GM19395 (cell line): ENCODE results near the gene CRMP1.

ENCODE experiments used
- ATAC-seq: cut with Tn5 transposase; IDR thresholded peaks from one replicate; pipeline ENCODE4 v1.9.1; 2021; ENCODE audit warnings: mild to moderate bottlenecking, moderate library complexity; ENCODE audit not compliant: unreplicated experiment

CRMP1 gene

GRCh38 chr4:5801696-5802095 lies 91.2 kb downstream of the CRMP1 start:
- no peak for ATAC-seq

GRCh38 chr4:5800496-5800895 lies 92.4 kb downstream of the CRMP1 start:
- no peak for ATAC-seq

- no peak for ATAC-seq
Measured at GRCh38 chr4:5799406-5799805, 93.5 kb downstream of the CRMP1 start.

GRCh38 chr4:5798946-5799345 lies 93.9 kb downstream of the CRMP1 start:
- no peak for ATAC-seq

GRCh38 chr4:5798462-5798861 lies 94.4 kb downstream of the CRMP1 start:
- no peak for ATAC-seq

DNA sequence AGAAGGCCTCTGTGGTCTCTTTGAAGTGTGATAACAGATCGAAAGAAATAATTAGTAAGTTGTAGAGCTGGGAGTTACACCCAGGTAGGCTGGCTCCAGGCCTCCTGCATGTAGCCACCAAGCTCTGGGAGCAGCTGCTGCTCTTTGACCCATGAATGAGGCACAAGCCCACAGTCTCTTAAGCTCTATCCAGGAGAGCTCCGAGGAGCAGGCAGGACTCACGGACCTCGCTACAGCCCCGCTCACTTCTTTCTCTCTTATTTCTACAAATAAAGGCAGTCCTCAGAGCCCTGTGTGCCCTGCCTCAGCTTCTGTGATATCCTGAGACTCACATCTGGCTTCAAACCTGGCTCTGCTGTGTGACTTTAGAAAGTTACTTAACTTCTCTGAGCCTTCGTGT lies 95.0 kb downstream of the CRMP1 start:
- no peak for ATAC-seq

GRCh38 chr4:5796976-5797375 lies 95.9 kb downstream of the CRMP1 start:
- no peak for ATAC-seq

DNA sequence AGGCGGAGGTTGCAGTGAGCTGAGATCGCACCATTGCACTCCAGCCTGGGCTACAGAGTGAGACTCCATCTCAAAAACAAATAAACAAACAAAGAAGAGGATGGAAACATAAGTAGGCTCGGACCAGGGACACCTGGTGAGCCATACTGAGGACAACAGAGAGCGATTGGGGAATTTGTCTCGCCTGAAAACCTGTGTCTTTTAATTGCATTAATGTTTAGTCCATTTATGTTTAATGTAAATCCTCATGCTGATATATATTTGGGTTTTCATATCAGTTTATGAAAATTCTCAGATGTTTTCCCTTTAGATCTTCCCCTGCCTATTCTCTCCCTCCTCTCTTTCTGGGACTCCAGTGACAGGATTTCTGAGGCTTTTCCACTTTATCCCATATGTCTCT lies 97.3 kb downstream of the CRMP1 start:
- no peak for ATAC-seq

DNA sequence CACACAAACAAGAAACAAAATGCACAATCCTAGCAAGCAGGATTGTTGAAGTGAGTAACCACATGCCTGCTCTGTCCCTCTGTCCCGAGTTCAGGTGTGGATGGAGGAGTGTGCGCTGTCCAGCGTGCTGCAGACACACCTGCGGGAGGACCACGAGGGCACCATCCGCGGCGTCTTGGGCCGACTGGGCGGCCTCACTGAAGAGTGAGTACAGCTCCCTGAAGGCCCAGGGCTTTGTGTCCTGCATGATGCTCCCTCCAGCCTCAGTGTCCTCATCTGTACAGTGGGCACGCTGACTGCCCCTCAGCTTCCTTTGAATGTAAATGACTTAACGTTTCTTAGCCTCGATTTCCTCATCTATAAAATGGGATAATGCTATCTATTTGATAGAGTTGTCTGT lies 99.4 kb downstream of the CRMP1 start:
- ATAC-seq: no peak

DNA sequence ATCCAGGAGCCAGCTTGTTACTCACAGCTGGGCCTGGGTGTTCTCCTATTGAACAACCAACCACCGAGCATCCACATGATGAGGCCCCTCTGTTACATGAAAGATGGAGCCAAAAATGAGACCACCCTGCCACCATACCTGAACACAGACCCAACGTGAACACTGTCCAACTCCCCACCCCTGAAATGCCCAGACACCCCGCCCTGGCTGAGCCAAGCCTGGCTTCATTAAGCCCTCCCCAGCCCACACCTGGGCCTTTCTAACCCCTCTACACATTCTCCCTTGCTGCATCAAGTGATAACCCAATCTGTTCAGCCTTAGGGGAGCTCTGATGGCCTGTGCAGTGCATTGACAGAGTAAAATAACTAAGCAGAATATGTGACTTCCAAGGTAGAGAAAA lies 101.2 kb downstream of the CRMP1 start:
- ATAC-seq: no peak

DNA sequence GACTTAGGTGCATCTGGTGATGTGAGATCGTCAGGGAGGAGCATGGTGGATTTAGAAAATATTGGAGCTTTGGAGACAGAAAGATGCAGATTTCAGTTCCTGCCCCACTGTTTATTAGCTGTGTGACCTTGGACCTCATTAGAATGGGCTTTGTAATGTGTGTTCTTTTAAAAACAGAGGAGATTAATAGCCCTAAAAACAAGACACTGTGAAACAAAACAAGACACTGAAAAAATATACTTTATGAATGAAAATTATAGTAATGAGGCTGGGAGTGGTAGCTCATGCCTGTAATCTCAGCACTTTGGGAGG lies 102.4 kb downstream of the CRMP1 start:
- ATAC-seq: no peak

DNA sequence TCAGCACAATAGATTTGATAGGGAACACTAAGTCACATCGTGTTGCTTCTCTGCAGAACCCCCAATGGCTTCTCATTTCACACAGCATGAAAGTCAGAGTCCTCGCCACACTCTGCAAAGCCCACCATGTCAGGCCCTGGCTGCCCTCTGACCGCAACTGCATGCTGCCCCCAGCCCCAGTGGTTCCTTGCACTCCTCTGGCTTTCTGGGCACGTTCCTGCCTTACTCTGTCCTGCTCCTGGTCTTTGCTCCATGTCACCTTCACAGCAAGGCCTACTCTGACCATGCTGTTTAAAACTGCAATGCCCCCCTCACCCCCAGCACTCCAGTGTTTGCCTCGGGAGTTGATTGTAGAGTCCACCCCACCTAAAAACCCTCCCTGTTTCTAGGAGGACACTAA lies 103.7 kb downstream of the CRMP1 start:
- ATAC-seq: no peak

DNA sequence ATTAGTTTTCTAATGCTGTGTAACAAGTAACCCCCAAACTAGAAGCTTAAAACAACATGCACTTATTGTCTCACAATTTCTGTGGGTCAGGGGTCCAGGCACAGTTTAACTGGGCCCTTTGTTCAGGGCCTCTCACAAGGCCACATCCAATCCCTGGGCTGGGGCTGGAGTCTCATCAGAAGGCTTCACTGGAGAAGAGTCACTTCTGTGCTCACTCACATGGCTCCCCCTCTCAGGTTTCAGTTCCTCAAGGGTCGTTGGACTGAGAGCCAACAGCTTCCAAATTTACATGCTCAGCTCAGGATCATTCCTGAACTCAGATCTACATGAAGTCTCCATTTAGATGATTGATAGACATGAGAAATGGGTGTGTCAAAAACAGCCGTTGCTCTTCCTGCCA lies 104.7 kb downstream of the CRMP1 start:
- ATAC-seq: no peak

- no peak for ATAC-seq
Measured at GRCh38 chr4:5787311-5787710, 105.6 kb downstream of the CRMP1 start.

DNA sequence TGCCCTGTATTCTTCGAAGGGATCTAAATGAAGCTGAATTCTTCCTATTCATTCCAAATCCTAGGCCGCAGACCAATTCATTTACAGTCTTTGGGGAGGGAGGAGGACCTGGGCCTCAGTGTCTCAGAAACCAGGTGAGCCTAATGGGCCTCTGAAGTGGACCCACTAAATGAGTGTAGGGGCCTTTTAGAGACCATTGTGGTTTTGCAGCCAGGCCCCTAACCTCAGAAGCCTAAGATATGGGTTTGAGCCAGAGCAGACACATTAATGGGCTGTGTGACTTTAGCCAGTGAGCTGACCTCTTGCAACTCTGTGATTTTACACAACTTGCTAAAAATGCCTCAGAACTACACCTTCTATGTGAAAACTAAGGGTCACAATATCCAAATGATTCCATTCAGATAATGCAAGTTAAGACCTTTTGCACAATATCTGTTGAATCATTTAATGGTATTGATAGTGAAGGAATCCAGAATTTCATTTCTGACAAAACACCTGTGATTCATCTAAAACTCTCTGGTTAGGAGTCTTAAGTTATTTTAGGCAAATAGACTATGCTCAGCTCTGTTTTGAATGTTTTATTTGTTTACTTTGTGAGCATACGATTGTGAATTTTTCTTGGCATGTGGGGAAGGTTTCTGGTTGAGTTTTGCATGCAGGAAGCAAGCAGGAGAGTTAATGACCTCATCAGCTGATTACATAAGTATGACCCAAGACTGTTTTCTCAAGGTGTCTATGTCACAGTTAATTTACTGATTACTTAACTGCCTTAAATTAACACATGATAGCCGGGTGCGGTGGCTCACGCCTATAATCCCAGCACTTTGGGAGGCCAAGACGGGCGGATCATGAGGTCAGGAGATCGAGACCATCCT lies 106.8 kb downstream of the CRMP1 start:
- ATAC-seq: no peak

DNA sequence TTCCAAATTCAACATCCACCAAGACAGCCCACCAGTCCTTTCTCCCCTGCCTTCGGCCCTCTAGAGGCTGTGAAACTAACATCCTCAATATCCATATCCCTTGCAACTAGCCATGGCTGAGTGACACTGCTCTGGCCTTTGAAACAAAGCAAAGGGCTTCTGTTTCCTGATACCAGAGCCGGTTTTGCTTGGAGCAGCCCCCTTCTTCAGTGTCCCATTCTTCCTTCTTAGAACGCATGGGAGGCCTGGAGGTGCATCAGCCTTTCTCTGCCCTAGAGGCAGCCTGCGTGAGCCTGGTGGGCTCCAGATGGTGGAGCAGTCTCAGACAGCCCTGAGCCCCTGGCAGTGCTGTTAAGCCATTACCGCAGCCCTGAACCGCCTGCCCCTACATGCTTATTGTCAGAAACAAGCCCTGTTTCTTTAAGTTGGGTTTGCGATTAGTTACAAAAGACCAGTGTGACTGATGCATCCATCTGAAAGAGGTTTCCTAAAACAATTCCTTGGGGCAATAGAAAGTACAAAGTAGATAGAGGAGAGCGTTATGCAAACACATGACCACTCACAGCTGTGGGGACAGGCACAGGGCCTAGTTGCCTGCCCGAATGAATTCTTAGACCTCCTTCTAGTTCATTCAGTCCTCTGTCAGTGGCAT lies 107.8 kb downstream of the CRMP1 start:
- no peak for ATAC-seq

DNA sequence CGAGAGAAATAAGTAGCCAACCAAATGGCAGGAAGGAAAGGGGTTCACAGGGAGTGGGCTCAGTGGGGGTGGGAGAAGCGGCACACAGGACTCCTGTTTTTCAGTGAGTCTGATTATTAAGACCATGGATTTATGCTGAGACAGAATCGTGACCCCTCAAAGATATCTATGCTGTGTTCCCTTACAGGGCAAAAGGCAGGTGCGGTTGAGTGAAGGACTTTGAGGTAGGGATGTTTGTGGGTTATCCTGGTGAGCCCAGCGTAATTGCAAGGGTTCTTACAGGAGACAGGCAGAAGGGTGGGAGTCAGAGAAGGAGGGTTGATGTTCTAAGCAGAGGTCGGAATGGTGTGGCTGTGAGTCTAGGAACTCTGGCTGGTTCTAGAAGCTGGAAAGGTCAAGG lies 108.9 kb downstream of the CRMP1 start:
- no peak for ATAC-seq

DNA sequence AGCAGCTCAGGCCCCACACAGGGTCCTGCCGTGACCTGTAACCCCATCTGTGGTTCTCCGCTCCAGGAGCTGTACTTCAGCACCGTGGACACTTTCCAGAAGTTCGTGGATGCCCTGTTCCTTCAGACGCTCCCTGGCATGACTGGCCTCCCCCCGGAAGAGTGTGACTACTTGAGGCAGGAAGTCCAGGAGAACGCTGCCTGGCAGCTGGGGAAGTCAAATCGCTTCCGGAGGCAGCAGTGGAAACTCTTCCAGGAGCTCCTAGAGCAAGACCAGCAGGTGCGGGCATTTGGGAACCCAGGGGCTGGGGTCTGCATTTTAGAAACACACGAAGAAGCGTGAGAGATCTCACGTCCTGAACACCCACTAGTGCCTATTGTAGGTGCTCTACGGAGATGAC lies 109.4 kb downstream of the CRMP1 start:
- no peak for ATAC-seq

DNA sequence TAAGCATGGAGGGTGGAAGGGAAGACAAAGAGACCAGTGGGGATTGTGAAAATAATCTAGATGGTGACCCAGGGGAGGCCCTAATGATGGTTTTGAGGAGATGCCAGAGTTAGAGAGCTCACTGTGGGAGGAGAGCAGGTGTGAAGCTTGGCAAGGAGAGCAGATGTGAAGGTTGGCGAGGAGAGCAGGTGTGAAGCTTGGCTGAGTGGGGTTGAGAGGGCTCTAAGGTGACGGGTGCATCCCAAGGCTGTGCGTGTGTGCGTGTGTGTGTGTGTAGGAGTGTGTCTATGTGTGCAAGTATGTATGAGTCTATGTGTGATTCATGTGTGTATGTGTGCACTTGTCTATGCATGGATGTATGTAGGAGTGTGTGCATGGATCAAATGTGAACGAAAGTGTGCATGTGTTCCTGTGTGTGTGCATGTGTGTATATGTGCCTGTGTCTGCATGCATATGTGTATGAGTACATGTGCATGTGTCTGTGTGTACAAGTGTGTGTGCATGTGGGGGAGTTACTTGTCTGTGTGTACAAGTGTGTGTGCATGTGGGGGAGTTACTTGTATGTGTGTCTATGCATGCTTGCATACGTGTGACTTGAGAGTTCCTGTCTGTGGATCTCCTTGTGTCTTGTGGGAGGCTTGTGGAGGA lies 109.9 kb downstream of the CRMP1 start:
- ATAC-seq: no peak

- no peak for ATAC-seq
Measured at GRCh38 chr4:5781691-5782090, 111.2 kb downstream of the CRMP1 start.

DNA sequence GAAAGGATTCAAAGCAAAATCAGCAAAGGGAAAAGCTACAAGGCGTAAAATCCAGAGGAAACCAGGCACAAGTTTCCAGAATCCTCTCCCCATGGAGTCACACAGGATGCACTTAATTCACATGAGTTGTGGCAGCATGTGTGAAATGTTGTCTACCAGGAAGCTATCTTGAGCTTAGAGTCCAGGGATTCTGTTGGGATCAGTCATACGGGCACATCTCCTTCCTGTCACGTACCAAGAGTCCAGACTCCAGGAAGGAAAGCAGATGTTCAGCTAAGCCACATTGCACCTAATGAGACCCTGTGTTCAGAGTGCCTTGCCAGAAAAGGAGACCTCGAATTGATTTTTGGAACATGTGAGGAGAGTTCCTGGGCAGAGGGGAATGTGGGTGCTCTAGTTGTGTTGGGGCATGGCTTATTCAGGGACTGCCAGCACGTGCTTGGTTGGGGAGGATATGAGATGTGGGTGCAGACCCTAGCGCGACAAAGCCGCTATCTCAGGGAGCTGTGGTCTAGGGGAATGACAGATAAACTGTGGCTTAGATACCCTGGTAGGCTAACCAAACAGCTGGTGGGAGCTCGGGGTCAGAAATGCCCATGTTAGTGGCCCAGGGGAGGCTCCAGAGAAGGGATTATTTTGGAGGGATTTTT lies 111.9 kb downstream of the CRMP1 start:
- ATAC-seq: no peak

GRCh38 chr4:5776510-5776909 lies 116.4 kb downstream of the CRMP1 start:
- ATAC-seq: no peak
